ENCODE data around the gene TMEM14A.
"Not testable (repeated sequence)": the region's sequence is repeated elsewhere in the genome, so short reads cannot be mapped to it uniquely, and the experiment has no call there.

Gene TMEM14A

DNA sequence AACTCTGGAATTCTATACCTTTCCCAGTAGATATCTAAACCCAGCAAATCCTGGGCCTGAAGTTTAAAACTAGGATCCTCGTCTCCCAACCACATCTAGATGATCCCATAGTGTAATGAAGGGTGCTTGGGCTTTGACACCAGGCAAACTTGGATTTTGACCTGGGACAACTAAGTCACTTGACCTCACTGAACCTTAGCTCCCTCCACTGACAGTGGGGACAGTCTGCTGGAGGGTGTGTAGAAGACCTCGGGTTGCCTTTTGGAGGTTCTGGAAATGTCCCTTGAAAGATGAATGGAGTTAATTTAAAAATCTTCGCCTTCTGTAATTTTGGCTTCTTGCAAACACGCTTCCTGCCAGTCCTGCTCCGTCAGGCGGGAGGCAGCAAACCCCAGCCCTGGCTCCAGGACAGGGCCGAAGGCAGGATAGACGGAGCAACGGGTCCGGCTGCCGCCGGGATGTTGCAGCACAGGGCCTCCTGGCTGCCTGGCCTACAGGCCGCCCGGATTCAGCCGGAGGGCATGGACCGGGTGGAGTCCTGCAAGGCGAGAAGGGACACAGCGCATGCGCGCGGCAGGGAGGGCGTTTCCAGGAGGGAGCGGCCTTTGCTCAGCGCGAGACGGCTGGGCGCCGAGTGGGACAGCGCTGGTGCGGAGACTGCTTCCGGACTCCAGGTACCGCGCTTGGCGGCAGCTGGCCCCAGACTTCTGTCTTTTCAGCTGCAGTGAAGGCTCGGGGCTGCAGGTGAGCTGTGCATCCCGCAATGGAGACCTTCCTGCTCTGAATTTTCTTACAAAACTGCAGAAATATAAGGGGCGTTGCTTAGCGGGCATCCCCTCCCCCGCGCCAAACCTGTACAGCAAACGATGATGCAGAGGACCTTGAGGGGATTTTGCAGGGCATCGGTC, at the start of gene TMEM14A:
Gene TMEM14A (plus strand): TSS at position 612 of the 908 bp plus-strand sequence. CDS start 5,990 bp downstream, outside the sequence.
- peak; percentile 55 to 93 (median 88) for DNase-seq

GRCh38 chr6:52621631-52622030, 49.3 kb upstream of the TMEM14A start:
- no peak for DNase-seq

GRCh38 chr6:52622810-52623209, 48.1 kb upstream of the TMEM14A start:
- no peak for DNase-seq

- DNase-seq: no peak
Observed at GRCh38 chr6:52632011-52632410, 38.9 kb upstream of the TMEM14A start.

DNA sequence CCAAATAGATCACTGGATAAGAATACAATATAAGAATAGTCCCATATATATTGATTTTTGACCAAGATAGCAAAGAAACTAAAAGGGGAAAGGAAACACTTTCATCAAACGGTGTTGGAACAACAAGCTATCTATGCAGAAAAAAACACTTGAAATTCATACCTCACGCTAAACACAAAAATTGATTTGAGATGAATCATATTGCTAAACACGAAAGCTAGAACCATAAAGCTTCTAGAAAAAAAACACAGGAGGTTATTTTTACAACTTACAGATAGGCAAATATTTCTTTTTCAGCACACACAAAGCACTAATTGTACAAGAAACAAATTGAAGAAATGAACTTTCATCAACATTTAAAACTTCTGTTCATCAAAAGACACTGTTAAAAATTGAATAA, 36.7 kb upstream of the TMEM14A start:
- DNase-seq: no peak

DNA sequence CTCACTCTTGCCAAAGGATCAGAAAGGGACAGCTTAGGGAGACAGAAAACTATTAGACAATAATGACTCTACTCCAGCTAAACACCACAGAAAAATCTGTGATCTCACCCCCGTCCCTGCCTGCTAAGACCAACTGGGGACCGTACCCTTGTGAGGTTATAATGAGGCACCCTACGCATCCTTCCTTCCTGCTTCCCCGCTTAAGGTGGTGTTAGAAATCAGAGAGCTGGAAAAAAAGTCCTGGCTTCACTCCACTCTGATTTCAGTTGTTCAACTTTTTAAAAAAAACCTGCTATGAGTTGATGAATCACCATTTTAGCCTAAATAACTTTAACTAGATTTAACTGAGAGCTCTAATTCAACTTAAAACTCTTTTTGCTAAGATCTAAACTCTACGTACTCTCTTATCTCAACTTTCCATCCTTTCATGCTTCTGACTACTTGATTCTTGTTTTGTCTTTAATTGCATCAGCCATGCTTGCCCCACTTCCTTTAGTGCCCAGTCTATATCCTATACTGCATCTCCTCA, 35.8 kb upstream of the TMEM14A start:
- no peak for DNase-seq

GRCh38 chr6:52636830-52637229, 34.1 kb upstream of the TMEM14A start:
- DNase-seq: no peak

GRCh38 chr6:52639493-52639892, 31.4 kb upstream of the TMEM14A start:
- DNase-seq: no peak

GRCh38 chr6:52640170-52640569, 30.7 kb upstream of the TMEM14A start:
- DNase-seq: peak in 5 of 14 donors; percentile 1 to 50 (median 14)

DNA sequence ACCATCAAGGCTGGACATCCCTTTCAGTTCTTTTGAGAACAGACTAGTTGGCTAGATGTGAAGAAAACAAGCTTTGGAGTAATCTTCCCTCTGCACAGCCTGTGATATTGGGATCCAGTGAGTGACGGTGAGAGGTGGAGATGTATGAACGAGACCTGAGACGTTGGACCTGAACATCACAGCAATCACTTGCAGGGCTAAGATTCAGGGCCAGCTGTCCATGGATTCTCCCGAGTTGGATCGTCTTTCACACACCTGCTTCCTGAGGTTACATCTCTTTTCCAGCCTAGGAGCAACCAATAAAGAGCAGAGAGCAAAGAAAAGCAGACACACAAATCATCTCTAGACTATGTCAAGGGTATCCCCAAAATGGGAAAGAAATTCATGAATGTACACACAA, 30.0 kb upstream of the TMEM14A start:
- no peak for DNase-seq

GRCh38 chr6:52641388-52641787, 29.5 kb upstream of the TMEM14A start:
- DNase-seq: no peak

- DNase-seq: no peak
Observed at GRCh38 chr6:52641826-52642225, 29.1 kb upstream of the TMEM14A start.

- no peak for DNase-seq
Observed at GRCh38 chr6:52642368-52642767, 28.5 kb upstream of the TMEM14A start.

DNA sequence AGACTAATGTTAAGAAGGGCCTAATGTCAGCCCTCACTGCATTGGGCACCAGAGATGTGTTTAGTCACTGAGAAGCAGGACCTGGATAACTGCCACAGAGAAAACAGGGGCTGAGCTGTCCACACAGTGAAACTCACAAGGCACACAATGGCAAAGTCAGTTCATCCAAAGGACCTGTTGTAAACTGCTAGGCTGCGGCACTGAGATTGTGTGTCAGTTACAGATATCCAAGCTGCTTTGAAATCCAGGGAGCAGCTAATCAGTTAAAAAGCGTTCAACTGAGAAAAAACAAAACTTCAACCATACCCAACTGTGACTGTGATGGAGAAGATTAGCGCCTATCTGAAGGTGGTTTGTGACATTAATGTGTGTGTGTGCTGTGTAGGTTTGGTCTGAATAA, 27.8 kb upstream of the TMEM14A start:
- DNase-seq: peak in 7 of 14 donors; percentile 8 to 47 (median 22)

- DNase-seq: no peak
Observed at GRCh38 chr6:52644253-52644652, 26.7 kb upstream of the TMEM14A start.

DNA sequence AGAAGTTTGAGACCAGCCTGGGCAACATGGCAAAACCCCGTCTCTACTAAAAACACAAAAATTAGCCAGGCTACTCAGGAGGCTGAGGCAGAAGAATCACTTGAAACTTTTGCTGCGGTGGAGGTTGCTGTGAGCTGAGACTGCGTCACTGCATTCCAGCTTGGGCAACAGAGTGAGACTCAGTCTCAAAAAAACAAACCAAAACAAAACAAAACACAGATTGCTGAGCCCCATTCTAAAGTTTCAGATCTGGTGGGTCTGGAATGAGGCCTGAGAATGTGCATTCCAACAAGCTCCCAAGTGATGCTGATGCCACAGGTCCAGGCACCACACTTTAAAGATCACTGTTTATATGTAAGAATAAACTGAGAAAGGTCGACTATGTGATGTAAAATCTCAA, 24.9 kb upstream of the TMEM14A start:
- no peak for DNase-seq

- DNase-seq: no peak
Observed at GRCh38 chr6:52647199-52647598, 23.7 kb upstream of the TMEM14A start.

GRCh38 chr6:52649536-52650160, 21.3 kb upstream of the TMEM14A start:
- DNase-seq: no peak

GRCh38 chr6:52650941-52651340, 20.0 kb upstream of the TMEM14A start:
- no peak for DNase-seq

- no peak for DNase-seq
Observed at GRCh38 chr6:52653151-52653550, 17.8 kb upstream of the TMEM14A start.

DNA sequence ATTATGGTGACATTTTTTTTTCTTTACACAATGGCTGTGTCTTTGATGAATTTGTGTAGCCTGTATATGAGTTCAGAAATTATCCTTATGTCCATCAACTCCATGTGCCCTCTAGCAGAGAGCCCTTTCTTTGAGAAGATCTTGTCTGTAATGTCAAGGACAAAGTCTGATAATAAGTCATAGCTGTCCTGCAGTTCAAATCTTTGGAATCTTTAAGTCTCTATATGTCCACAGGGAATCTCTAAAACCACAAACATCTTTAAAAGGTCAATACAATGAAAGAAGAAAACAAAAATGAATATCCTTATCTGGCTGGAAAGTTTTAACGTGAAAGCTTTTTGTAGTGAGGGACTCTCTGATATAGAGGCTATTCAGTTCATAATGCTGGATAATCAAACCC, 16.9 kb upstream of the TMEM14A start:
- DNase-seq: no peak

- DNase-seq: no peak
Observed at GRCh38 chr6:52654592-52654991, 16.3 kb upstream of the TMEM14A start.

DNA sequence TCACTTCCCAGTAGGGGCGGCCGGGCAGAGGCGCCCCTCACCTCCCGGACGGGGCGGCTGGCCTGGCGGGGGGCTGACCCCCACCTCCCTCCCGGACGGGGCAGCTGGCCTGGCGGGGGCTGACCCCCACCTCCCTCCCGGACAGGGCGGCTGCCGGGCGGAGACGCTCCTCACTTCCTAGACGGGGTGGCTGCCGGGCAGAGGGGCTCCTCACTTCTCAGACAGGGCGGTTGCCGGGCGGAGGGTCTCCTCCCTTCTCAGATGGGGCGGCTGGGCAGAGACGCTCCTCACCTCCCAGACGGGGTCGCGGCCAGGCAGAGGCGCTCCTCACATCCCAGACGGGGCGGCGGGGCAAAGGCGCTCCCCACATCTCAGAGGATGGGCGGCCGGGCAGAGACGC, 15.0 kb upstream of the TMEM14A start:
- not testable (repeated sequence) for DNase-seq

GRCh38 chr6:52657870-52658269, 13.0 kb upstream of the TMEM14A start:
- no peak for DNase-seq
